GM12874 (cell line): ENCODE data around the gene BARX1.

Source experiments
- CTCF ChIP-seq: IDR thresholded peaks from 2 replicates; pipeline ENCODE4 v1.5.1; 2011; ENCODE audit warnings: low read depth, mild to moderate bottlenecking, control low read depth, low read length, moderate library complexity; ENCODE audit not compliant: insufficient read depth

BARX1 gene

GRCh38 chr9:93990448-93990847, 35.3 kb upstream of the BARX1 start:
- TF ChIP-seq CTCF, result no peak

DNA sequence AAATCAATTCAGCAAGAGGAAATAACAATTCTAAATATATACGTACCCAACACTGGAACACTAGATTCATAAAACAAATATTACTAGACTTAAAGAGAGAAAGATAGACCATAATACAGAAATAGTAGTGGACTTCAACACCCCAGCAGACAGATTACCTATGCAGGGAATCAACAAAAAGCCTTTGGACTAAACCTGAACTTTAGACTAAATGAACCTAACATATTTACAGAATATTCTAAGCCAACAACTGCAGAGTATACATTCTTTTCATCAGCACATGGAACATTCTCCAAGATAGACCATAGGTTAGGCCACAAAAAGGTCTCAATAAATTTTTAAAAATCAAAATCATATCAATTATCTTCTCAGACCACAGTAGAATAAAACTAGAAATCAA, 32.9 kb upstream of the BARX1 start:
- no peak for TF ChIP-seq CTCF

DNA sequence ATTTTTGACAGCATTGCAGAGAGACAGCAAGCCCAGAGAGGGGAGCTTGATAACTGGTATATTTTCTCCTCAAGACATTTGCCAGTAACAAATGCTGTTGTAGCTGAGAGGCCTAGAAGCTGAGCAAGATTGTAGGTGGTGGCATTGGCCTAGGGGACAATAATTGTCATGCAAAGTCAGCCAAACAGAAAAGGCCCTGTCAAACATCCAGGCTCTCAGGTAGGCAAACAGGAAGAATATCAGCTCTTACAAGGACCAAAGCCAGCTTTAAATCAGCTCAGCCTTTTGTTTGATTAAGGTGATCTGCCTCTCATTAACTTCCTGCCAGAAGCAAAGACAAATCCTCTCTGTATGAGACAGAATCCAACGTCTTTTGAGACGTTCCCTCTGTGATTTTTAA, 29.7 kb upstream of the BARX1 start:
- TF ChIP-seq CTCF, result no peak

DNA sequence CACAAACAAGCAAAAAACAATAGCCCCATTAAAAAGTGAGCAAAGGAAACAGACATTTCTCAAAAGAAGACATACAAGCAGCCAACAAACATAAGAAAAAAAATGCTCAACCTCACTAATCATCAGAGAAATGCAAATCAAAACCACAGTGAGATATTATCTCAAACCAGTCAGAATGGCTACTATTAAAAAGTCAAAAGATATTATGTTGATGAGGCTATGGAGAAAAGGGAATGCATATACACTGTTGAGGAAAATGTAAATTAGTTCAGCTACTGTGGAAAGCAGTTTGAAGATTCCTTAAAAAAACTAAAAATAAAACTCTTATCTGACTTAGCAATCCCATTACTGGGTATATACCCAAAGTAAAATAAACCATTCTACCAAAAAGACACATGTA, 28.7 kb upstream of the BARX1 start:
- no peak for TF ChIP-seq CTCF

- TF ChIP-seq CTCF, result no peak
Measured at GRCh38 chr9:93979721-93980120, 24.6 kb upstream of the BARX1 start.

DNA sequence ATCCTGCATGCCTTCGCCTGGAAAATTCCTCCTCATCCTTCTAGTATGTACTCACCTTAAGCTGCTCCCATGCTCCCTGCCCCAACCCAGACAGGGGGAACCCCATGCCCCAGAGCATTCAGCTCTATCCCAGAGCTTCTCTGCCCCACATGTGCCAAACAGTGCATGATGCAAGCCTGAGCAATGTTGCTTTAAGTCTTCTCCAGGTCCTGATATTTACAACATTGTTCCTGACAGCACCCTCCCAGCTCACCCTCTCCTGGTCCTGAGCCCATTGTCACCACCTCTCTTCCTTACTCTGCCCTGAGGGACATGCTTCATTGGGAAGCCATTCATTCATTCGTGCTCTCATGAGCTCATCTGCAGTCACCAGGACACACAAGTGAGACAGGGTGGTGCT, 23.4 kb upstream of the BARX1 start:
- no peak for TF ChIP-seq CTCF

DNA sequence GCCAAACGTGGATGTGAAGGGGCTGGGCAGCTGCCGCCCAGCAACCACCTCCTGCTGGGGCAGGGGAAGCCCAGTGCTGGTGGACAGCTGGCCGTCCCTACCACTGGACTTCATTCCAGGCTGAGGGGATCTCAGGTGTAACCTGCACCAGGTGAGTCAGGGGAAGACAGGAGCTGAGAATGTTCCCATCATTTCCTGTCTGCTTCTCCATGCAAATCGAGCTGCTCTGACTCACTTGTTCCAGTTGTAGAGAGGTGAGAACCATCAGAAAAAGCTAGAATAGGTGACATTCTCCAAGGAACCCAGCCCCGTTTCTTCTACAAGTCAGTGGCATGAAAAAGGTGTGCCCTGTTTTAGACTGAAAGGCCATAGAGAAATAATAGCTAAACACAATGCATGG, 21.8 kb upstream of the BARX1 start:
- no peak for TF ChIP-seq CTCF

- no peak for TF ChIP-seq CTCF
Measured at GRCh38 chr9:93976081-93976480, 20.9 kb upstream of the BARX1 start.
